OCI-M1 (cell line): ENCODE data around the gene CFAP61.
A peak's percentile ranks its signal among the peaks of the same experiment; 100 is the strongest.
"Not testable (repeated sequence)": the region's sequence is repeated elsewhere in the genome, so short reads cannot be mapped to it uniquely, and the experiment has no call there.

Experiments
- DNase-seq: peaks from one replicate; lab custom pipeline; 2025; lab: John Stamatoyannopoulos, UW

Gene CFAP61

GRCh38 chr20:20235681-20236080 is 183.3 kb downstream of the CFAP61 start:
- DNase-seq: no peak

- peak; percentile 56 for DNase-seq
These were observed 185.0 kb downstream of the CFAP61 start for GRCh38 chr20:20237093-20237959.

- DNase-seq: no peak
These were observed 189.6 kb downstream of the CFAP61 start for GRCh38 chr20:20241976-20242375.

GRCh38 chr20:20244384-20244783 is 192.1 kb downstream of the CFAP61 start:
- not testable (repeated sequence) for DNase-seq

GRCh38 chr20:20246996-20247633 is 194.8 kb downstream of the CFAP61 start:
- no peak for DNase-seq

- no peak for DNase-seq
These were observed 196.4 kb downstream of the CFAP61 start for GRCh38 chr20:20248620-20249200.

GRCh38 chr20:20251317-20251716 is 199.0 kb downstream of the CFAP61 start:
- DNase-seq: no peak

GRCh38 chr20:20251836-20252235 is 199.5 kb downstream of the CFAP61 start:
- no peak for DNase-seq

- no peak for DNase-seq
These were observed 200.9 kb downstream of the CFAP61 start for GRCh38 chr20:20253039-20253743.

- no peak for DNase-seq
These were observed 201.5 kb downstream of the CFAP61 start for GRCh38 chr20:20253744-20254330.

- peak; percentile 20 for DNase-seq
These were observed 202.8 kb downstream of the CFAP61 start for GRCh38 chr20:20255099-20255498.

GRCh38 chr20:20259533-20259932 is 207.2 kb downstream of the CFAP61 start:
- no peak for DNase-seq

- no peak for DNase-seq
These were observed 208.8 kb downstream of the CFAP61 start for GRCh38 chr20:20261159-20261558.

GRCh38 chr20:20265210-20265609 is 212.9 kb downstream of the CFAP61 start:
- no peak for DNase-seq

- DNase-seq: no peak
These were observed 214.2 kb downstream of the CFAP61 start for GRCh38 chr20:20266552-20266951.

- no peak for DNase-seq
These were observed 215.5 kb downstream of the CFAP61 start for GRCh38 chr20:20267685-20268370.

- no peak for DNase-seq
These were observed 218.9 kb downstream of the CFAP61 start for GRCh38 chr20:20271271-20271670.

GRCh38 chr20:20272686-20273085 is 220.4 kb downstream of the CFAP61 start:
- no peak for DNase-seq

GRCh38 chr20:20273286-20273685 is 221.0 kb downstream of the CFAP61 start:
- DNase-seq: no peak

GRCh38 chr20:20274821-20275220 is 222.5 kb downstream of the CFAP61 start:
- DNase-seq: no peak

- DNase-seq: no peak
These were observed 223.3 kb downstream of the CFAP61 start for GRCh38 chr20:20275636-20276035.
